Measurements from ENCODE around the gene NEK9. TPM values are rescaled to one million over a fixed set of nuclear protein-coding genes. Genes with fewer than 3 reads are reported as not detected.

Gene NEK9
- total and polyA plus RNA-seq, 2 donors (not counting 1 experiment from before 2014, with no cell fraction given), result 35.1 to 110 TPM

GRCh38 chr14:75126121-75126544, 715 bp downstream of the NEK9 start:
- no peaks in the 10 kb centered on the region for H3K27me3 Mint-ChIP-seq
- ChIA-PET CTCF (interaction anchor here (0.7 to 10.9 kb wide), 7 partner anchors 9 to 359 kb away, joined by 3 to 321 read pairs (median 4); no protein-coding TSS in a partner anchor), POLR2A (interaction anchor here (0.6 to 2.1 kb wide), 7 partner anchors 12 to 722 kb away, joined by 3 to 8 read pairs (median 3); partner anchors contain the start of gene ACYP1)
- peaks cover 17 to 21% of the 10 kb centered on the region in 2 donors for H3K4me1 ChIP-seq (ENCODE audit: control insufficient read depth in 2 of 2, insufficient read depth in 2 of 2, low read length in 2 of 2)
- H4K20me1 ChIP-seq (ENCODE audit: control insufficient read depth, insufficient read depth, low read length, poor library complexity, severe bottlenecking), result no peaks in the 10 kb centered on the region
- DNase-seq, result no peak
- H3K27ac ChIP-seq (ENCODE audit: low read length in 2 of 2), result peak overlapping the region; percentile 82 to 94
- H3K4me3 Mint-ChIP-seq, result peak overlapping the region; percentile 99
- H3K4me2 ChIP-seq (replicated peaks; ENCODE audit: low read depth, low read length, poor library complexity, severe bottlenecking), result peak overlapping the region; percentile 90
- no peaks in the 10 kb centered on the region for H3K27me3 ChIP-seq (replicated peaks in 1 of 4; ENCODE audit: control extremely low read depth in 1 of 4, control insufficient read depth in 3 of 4, insufficient read depth in 4 of 4, low read length in 3 of 4)
- H3K4me1 Mint-ChIP-seq, result peaks cover 36% of the 10 kb centered on the region
- peak overlapping the region; percentile 67 to 88 (median 71) for H3K4me3 ChIP-seq (ENCODE audit: control extremely low read depth in 1 of 5, extremely low read depth in 1 of 5, insufficient read depth in 1 of 5, low read depth in 2 of 5, low read length in 4 of 5)
- H3K9ac ChIP-seq (ENCODE audit: low read length), result peak overlapping the region; percentile 98
- ATAC-seq (ENCODE audit: low read depth), result no peak
- H3K79me2 ChIP-seq (ENCODE audit: control insufficient read depth, insufficient read depth, low read length), result peaks cover 50% of the 10 kb centered on the region
- intact Hi-C loops (cut with micrococcal nuclease), result loop anchor here (1.0 to 10.0 kb wide), 4 partner anchors 50 to 436 kb away; partner anchors contain the start of genes ACYP1, TMED10 and ZC2HC1C
- H2AFZ ChIP-seq (ENCODE audit: insufficient read depth, low read depth, low read length, poor library complexity, severe bottlenecking), result peak overlapping the region; percentile 99
- H3K9me3 ChIP-seq (ENCODE audit: control extremely low read depth in 1 of 3, control insufficient read depth in 2 of 3, insufficient read depth in 1 of 3, low read length in 2 of 3), result no peaks in the 10 kb centered on the region
- peaks cover 0 to 2% of the 10 kb centered on the region in 2 experiments for H3K36me3 ChIP-seq (replicated peaks in 1 of 2; ENCODE audit: control extremely low read depth in 1 of 2, control insufficient read depth in 1 of 2, extremely low read depth in 1 of 2, insufficient read depth in 2 of 2, low read length in 1 of 2)
- no peak for TF ChIP-seq CTCF (IDR thresholded peaks at IDR 0.05)
- no peak for TF ChIP-seq EZH2 (IDR thresholded peaks at IDR 0.05; ENCODE audit: borderline replicate concordance, insufficient read depth, low read depth, low read length, poor library complexity, severe bottlenecking)
- no peaks in the 10 kb centered on the region for H3K9me3 Mint-ChIP-seq (ENCODE audit: insufficient read depth)
- peak overlapping the region; percentile 99 for H3K27ac Mint-ChIP-seq
- 0% methylated on average over 1 of the region's 6 CpGs for WGBS (ENCODE audit: insufficient coverage)

DNA sequence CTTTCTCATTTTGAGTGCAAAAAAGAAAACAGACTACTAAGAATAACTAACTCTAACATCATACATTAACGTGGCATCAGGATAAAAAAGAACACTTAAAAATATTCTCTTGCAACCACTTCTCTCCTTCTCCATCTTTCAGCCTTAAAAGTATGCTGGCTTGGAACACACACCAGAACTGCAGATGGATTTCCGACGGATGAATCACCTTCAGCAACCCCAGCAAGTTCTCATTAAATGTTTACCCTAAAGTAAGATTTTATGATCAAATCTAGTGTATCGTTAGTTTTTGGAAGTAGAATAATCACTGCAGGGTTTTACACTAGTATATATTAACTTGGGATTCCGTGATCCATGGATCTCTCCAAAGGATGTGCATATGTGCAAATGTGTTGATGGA, 1.2 kb downstream of the NEK9 start:
- no peaks in the 10 kb centered on the region for H3K27me3 Mint-ChIP-seq
- intact Hi-C loops (cut with micrococcal nuclease), result loop anchor here (1.0 to 10.0 kb wide), 4 partner anchors 51 to 437 kb away; partner anchors contain the start of genes ACYP1, TMED10 and ZC2HC1C
- CTCF ChIA-PET, result interaction anchor here (1.0 to 10.9 kb wide), 7 partner anchors 9 to 264 kb away, joined by 3 to 321 read pairs (median 3); no protein-coding TSS in a partner anchor
- H3K79me2 ChIP-seq (ENCODE audit: control insufficient read depth, insufficient read depth, low read length), result peaks cover 55% of the 10 kb centered on the region
- H3K9me3 Mint-ChIP-seq (ENCODE audit: insufficient read depth), result no peaks in the 10 kb centered on the region
- peak overlapping the region; percentile 90 for H3K4me2 ChIP-seq (replicated peaks; ENCODE audit: low read depth, low read length, poor library complexity, severe bottlenecking)
- peaks cover 36% of the 10 kb centered on the region for H3K4me1 Mint-ChIP-seq
- H3K36me3 ChIP-seq (replicated peaks in 1 of 2; ENCODE audit: control extremely low read depth in 1 of 2, control insufficient read depth in 1 of 2, extremely low read depth in 1 of 2, insufficient read depth in 2 of 2, low read length in 1 of 2), result peaks cover 0 to 4% of the 10 kb centered on the region in 2 experiments
- no peaks in the 10 kb centered on the region for H3K27me3 ChIP-seq (replicated peaks in 1 of 4; ENCODE audit: control extremely low read depth in 1 of 4, control insufficient read depth in 3 of 4, insufficient read depth in 4 of 4, low read length in 3 of 4)
- no peak for DNase-seq
- peak overlapping the region; percentile 99 for H2AFZ ChIP-seq (ENCODE audit: insufficient read depth, low read depth, low read length, poor library complexity, severe bottlenecking)
- H3K9ac ChIP-seq (ENCODE audit: low read length), result peak overlapping the region; percentile 98
- H3K4me3 ChIP-seq (ENCODE audit: control extremely low read depth in 1 of 5, extremely low read depth in 1 of 5, insufficient read depth in 1 of 5, low read depth in 2 of 5, low read length in 4 of 5), result peak overlapping the region in 2 of 5 experiments; percentile 71 to 84
- WGBS (ENCODE audit: insufficient coverage), result 63% methylated on average over 1 of the region's 5 CpGs
- H3K4me3 Mint-ChIP-seq, result peak overlapping the region; percentile 99
- H3K9me3 ChIP-seq (ENCODE audit: control extremely low read depth in 1 of 3, control insufficient read depth in 2 of 3, insufficient read depth in 1 of 3, low read length in 2 of 3), result no peaks in the 10 kb centered on the region
- peak overlapping the region; percentile 99 for H3K27ac Mint-ChIP-seq
- H3K4me1 ChIP-seq (ENCODE audit: control insufficient read depth in 2 of 2, insufficient read depth in 2 of 2, low read length in 2 of 2), result peaks cover 17 to 21% of the 10 kb centered on the region in 2 donors
- no peaks in the 10 kb centered on the region for H4K20me1 ChIP-seq (ENCODE audit: control insufficient read depth, insufficient read depth, low read length, poor library complexity, severe bottlenecking)
- peak overlapping the region; percentile 82 to 94 for H3K27ac ChIP-seq (ENCODE audit: low read length in 2 of 2)
- POLR2A ChIA-PET, result interaction anchor here (0.6 to 2.1 kb wide), 2 partner anchors 133 to 180 kb away, joined by 4 to 7 read pairs; no protein-coding TSS in a partner anchor
- ATAC-seq (ENCODE audit: low read depth), result no peak
- TF ChIP-seq EZH2 (IDR thresholded peaks at IDR 0.05; ENCODE audit: borderline replicate concordance, insufficient read depth, low read depth, low read length, poor library complexity, severe bottlenecking) (no peak), CTCF (IDR thresholded peaks at IDR 0.05) (no peak)

Measured in B cell (primary cell).